ENCODE data around the gene OR4D6. TPM values are rescaled to one million over a fixed set of nuclear protein-coding genes. Genes with fewer than 3 reads are reported as not detected.

OR4D6 gene
- total RNA-seq, 2 experiments from 2014 or later = not detected

DNA sequence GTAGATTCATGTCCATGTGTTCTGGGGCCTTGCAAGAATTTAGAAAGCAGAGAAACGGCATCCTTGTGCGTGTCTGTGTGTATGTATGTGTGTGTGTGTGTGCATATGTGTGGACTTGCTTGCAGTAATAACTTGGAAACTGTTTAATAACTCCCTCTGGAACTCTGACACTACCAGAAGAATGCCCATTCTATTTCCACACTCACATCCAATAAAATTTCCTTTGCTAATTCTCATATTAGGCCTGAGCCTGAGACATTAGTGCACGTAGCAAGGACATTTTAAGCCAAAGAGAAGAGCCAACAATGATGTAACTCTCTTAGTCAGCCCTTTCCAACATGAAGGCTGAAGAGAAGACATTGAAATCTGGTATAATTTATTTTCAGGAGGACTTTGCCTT is 3.2 kb downstream of the OR4D6 start:
- CTCF ChIA-PET = no interaction called here
- Histone ChIP-seq H3K9me3 (ENCODE audit: control insufficient read depth in 1 of 2, insufficient read depth in 1 of 2, low read length in 2 of 2) (no peaks in the 10 kb centered on the region), H3K4me1 (ENCODE audit: insufficient read depth, low read length) (no peaks in the 10 kb centered on the region), H3K4me3 (ENCODE audit: low read length) (no peak overlapping the region), H3K36me3 (ENCODE audit: insufficient read depth, low read length) (no peaks in the 10 kb centered on the region), H3K27ac (ENCODE audit: low read depth in 1 of 2, low read length in 2 of 2) (no peak overlapping the region), H3K27me3 (ENCODE audit: control insufficient read depth in 1 of 2, insufficient read depth in 2 of 2, low read length in 2 of 2) (peaks cover 3 to 9% of the 10 kb centered on the region in 2 experiments)
- Mint-ChIP-seq H3K4me3 (no peak overlapping the region), H3K27me3 (peaks cover 41% of the 10 kb centered on the region), H3K27ac (no peak overlapping the region), H3K36me3 (ENCODE audit: low read depth) (no peaks in the 10 kb centered on the region), H3K9me3 (no peaks in the 10 kb centered on the region), H3K4me1 (ENCODE audit: low read depth) (no peaks in the 10 kb centered on the region)
- TF ChIP-seq, protein P1, sequence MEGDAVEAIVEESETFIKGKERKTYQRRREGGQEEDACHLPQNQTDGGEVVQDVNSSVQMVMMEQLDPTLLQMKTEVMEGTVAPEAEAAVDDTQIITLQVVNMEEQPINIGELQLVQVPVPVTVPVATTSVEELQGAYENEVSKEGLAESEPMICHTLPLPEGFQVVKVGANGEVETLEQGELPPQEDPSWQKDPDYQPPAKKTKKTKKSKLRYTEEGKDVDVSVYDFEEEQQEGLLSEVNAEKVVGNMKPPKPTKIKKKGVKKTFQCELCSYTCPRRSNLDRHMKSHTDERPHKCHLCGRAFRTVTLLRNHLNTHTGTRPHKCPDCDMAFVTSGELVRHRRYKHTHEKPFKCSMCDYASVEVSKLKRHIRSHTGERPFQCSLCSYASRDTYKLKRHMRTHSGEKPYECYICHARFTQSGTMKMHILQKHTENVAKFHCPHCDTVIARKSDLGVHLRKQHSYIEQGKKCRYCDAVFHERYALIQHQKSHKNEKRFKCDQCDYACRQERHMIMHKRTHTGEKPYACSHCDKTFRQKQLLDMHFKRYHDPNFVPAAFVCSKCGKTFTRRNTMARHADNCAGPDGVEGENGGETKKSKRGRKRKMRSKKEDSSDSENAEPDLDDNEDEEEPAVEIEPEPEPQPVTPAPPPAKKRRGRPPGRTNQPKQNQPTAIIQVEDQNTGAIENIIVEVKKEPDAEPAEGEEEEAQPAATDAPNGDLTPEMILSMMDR (IDR thresholded peaks at IDR 0.05) = no peak
- POLR2A ChIA-PET = no interaction called here
- DNase-seq = no peak
- ATAC-seq (ENCODE audit: poor library complexity) = no peak
- intact Hi-C loops (cut with DNase I, micrococcal nuclease) = no loop called here

DNA sequence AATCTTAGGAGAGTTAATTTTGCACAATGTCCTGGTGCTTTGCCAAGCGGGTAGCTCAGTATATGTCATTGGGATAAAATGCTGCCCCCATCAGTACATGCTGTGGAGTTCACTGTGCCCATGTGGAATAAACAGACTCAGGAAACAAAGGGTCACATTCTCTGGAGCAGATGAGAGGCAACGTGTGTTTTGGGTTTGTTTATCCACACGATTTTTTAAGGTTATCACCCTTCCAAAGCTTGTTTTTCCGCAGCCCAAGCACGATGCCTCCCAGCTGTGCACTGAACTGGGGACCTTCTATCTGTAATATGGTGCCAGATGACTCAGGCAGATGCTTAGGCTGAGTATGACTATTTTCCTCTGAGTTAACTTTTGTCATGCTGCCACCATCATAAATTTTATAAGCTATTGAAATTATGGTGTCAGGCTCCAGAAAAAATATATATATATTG is 6.5 kb downstream of the OR4D6 start:
- no peak overlapping the region for H3K27ac Mint-ChIP-seq
- POLR2A ChIA-PET = no interaction called here
- intact Hi-C loops (cut with DNase I, micrococcal nuclease) = no loop called here

DNA sequence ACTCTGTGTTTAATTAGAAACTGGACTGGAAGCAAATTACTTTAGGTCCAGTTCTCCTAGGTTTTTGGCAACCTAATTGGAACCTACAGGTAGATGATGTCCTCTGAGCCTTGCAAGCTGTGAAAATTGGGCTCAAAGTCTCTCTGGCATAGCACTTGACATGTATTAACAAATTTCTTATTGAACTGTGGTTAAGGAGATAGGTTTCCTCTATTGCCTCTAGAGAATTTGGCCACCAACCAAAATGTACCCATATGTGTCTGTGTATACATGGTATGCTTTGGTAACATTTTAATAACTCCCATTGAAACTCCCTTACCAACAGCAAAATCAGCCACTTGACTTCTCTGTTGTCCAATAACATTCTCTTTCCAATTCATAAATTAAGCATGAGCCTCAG is 16.3 kb downstream of the OR4D6 start, which contains the start of gene OR4D10:
OR4D10 (plus strand) TSS at position 301 of the 400 bp plus-strand sequence. CDS start 4,115 bp downstream, outside the sequence.
- intact Hi-C loops (cut with DNase I, micrococcal nuclease) = no loop called here
- CTCF ChIA-PET = no interaction called here
- no peak within 1 kb of the TSS for H3K27ac Mint-ChIP-seq
- no peaks in the 10 kb centered on the region for H3K4me1 Mint-ChIP-seq (ENCODE audit: low read depth)
- no peak for ATAC-seq (ENCODE audit: poor library complexity)
- H3K27ac ChIP-seq (ENCODE audit: low read depth in 1 of 2, low read length in 2 of 2) = no peak within 1 kb of the TSS
- H3K4me3 ChIP-seq (ENCODE audit: low read length) = no peak within 1 kb of the TSS
- POLR2A ChIA-PET = interaction anchor here (0.6 kb wide), 1 partner anchor 16 kb away, joined by 3 read pairs; the partner anchor contains the start of gene OR4D6
- H3K9me3 Mint-ChIP-seq = no peaks in the 10 kb centered on the region
- H3K4me3 Mint-ChIP-seq = no peak within 1 kb of the TSS
- TF ChIP-seq, protein P1 (IDR thresholded peaks at IDR 0.05) = no peak
- no peaks in the 10 kb centered on the region for H3K9me3 ChIP-seq (ENCODE audit: control insufficient read depth in 1 of 2, insufficient read depth in 1 of 2, low read length in 2 of 2)
- H3K27me3 Mint-ChIP-seq = peaks cover 32% of the 10 kb centered on the region
- H3K27me3 ChIP-seq (ENCODE audit: control insufficient read depth in 1 of 2, insufficient read depth in 2 of 2, low read length in 2 of 2) = no peaks in the 10 kb centered on the region
- no peaks in the 10 kb centered on the region for H3K36me3 Mint-ChIP-seq (ENCODE audit: low read depth)
- H3K36me3 ChIP-seq (ENCODE audit: insufficient read depth, low read length) = no peaks in the 10 kb centered on the region
- DNase-seq = no peak
- H3K4me1 ChIP-seq (ENCODE audit: insufficient read depth, low read length) = no peaks in the 10 kb centered on the region

More for the DNA sequence above, 6.5 kb downstream of the OR4D6 start:
- no peaks in the 10 kb centered on the region for H3K36me3 Mint-ChIP-seq (ENCODE audit: low read depth)
- TF ChIP-seq, protein P1 (IDR thresholded peaks at IDR 0.05) = no peak
- H3K9me3 ChIP-seq (ENCODE audit: control insufficient read depth in 1 of 2, insufficient read depth in 1 of 2, low read length in 2 of 2) = no peaks in the 10 kb centered on the region
- no peaks in the 10 kb centered on the region for H3K9me3 Mint-ChIP-seq
- no peak overlapping the region for H3K27ac ChIP-seq (ENCODE audit: low read depth in 1 of 2, low read length in 2 of 2)
- no peaks in the 10 kb centered on the region for H3K4me1 ChIP-seq (ENCODE audit: insufficient read depth, low read length)
- H3K27me3 ChIP-seq (ENCODE audit: control insufficient read depth in 1 of 2, insufficient read depth in 2 of 2, low read length in 2 of 2) = peaks cover 0 to 4% of the 10 kb centered on the region in 2 experiments
- DNase-seq (no peak), ATAC-seq (ENCODE audit: poor library complexity) (no peak)
- no peaks in the 10 kb centered on the region for H3K36me3 ChIP-seq (ENCODE audit: insufficient read depth, low read length)
- CTCF ChIA-PET = no interaction called here
- no peak overlapping the region for H3K4me3 Mint-ChIP-seq
- H3K27me3 Mint-ChIP-seq = peaks cover 35% of the 10 kb centered on the region
- H3K4me1 Mint-ChIP-seq (ENCODE audit: low read depth) = no peaks in the 10 kb centered on the region
- H3K4me3 ChIP-seq (ENCODE audit: low read length) = no peak overlapping the region

All from CD4-positive, alpha-beta T cell (primary cell).